MM.1S (cell line): ENCODE data around the gene PLEKHA5.
A peak's percentile ranks its signal among the peaks of the same experiment; 100 is the strongest.

Experiments
- DNase-seq: peaks from one replicate; pipeline ENCODE4 v3.0.0-alpha.2; 2015
- H2AFZ ChIP-seq: fragments of 300-600 bp; sonication (generic); 2 replicates; pipeline ENCODE4 v1.6.0; 2016; ENCODE audit warnings: antibody characterized with exemption, low read length
- H3F3A ChIP-seq: fragments of 300-600 bp; sonication (generic); 2 replicates; pipeline ENCODE4 v1.6.1; 2016; ENCODE audit warnings: mild to moderate bottlenecking, antibody characterized with exemption, low read length, moderate library complexity, mixed read lengths; ENCODE audit not compliant: insufficient read depth
- H3K27ac ChIP-seq: fragments of 300-600 bp; sonication (generic); 2 replicates; pipeline ENCODE4 v1.5.1; 2016; ENCODE audit warnings: mild to moderate bottlenecking, low read length
- H3K27me3 ChIP-seq: fragments of 300-600 bp; sonication (generic); replicated peaks from 2 replicates; pipeline ENCODE4 v1.6.0; 2016; ENCODE audit warnings: low read length; ENCODE audit not compliant: insufficient read depth
- H3K36me3 ChIP-seq: fragments of 300-600 bp; sonication (generic); replicated peaks from 2 replicates; pipeline ENCODE4 v1.6.1; 2016; ENCODE audit warnings: mild to moderate bottlenecking, low read length, mixed read lengths; ENCODE audit not compliant: insufficient read depth
- H3K4me1 ChIP-seq: fragments of 300-600 bp; sonication (generic); 2 replicates; pipeline ENCODE4 v1.6.1; 2016; ENCODE audit warnings: low read length, mixed read lengths
- H3K4me2 ChIP-seq: fragments of 300-600 bp; sonication (generic); 2 replicates; pipeline ENCODE4 v1.6.0; 2016; ENCODE audit warnings: low read depth, low read length
- H3K4me3 ChIP-seq: fragments of 300-600 bp; sonication (generic); 2 replicates; pipeline ENCODE4 v1.5.1; 2016; ENCODE audit warnings: low read length, mixed read lengths
- H3K79me2 ChIP-seq: fragments of 300-600 bp; sonication (generic); 2 replicates; pipeline ENCODE4 v1.6.1; 2016; ENCODE audit warnings: mixed run types, low read length, mixed read lengths
- H3K9ac ChIP-seq: fragments of 300-600 bp; sonication (generic); 2 replicates; pipeline ENCODE4 v1.6.1; 2016; ENCODE audit warnings: low read length, mixed read lengths
- H3K9me2 ChIP-seq: fragments of 300-600 bp; sonication (generic); replicated peaks from 2 replicates; pipeline ENCODE4 v1.6.1; 2016; ENCODE audit warnings: mild to moderate bottlenecking, low read length, mixed read lengths; ENCODE audit not compliant: insufficient read depth
- H3K9me3 ChIP-seq: fragments of 300-600 bp; sonication (generic); replicated peaks from 2 replicates; pipeline ENCODE4 v1.6.1; 2016; ENCODE audit warnings: mild to moderate bottlenecking, low read length, mixed read lengths; ENCODE audit not compliant: insufficient read depth
- H4K20me1 ChIP-seq: fragments of 300-600 bp; sonication (generic); 2 replicates; pipeline ENCODE4 v1.6.1; 2016; ENCODE audit warnings: mild to moderate bottlenecking, low read length, moderate library complexity, mixed read lengths; ENCODE audit not compliant: insufficient read depth
- EZH2 ChIP-seq: fragments of 300-600 bp; sonication (generic); optimal IDR thresholded peaks from 2 replicates; pipeline ENCODE3; 2017; ENCODE audit warnings: low read depth, mild to moderate bottlenecking, antibody characterized with exemption, low read length, mixed read lengths
- EZH2phosphoT487 ChIP-seq: fragments of 300-600 bp; sonication (generic); IDR thresholded peaks from 2 replicates; pipeline ENCODE4 v1.6.1; 2018; ENCODE audit warnings: antibody characterized with exemption, low read length
- TF ChIP-seq, protein P1 (sequence below): fragments of 300-600 bp; sonication (generic); IDR thresholded peaks from 2 replicates; pipeline ENCODE4 v1.5.1; 2016; ENCODE audit warnings: antibody characterized with exemption, low read length, mixed read lengths

Gene PLEKHA5

DNA sequence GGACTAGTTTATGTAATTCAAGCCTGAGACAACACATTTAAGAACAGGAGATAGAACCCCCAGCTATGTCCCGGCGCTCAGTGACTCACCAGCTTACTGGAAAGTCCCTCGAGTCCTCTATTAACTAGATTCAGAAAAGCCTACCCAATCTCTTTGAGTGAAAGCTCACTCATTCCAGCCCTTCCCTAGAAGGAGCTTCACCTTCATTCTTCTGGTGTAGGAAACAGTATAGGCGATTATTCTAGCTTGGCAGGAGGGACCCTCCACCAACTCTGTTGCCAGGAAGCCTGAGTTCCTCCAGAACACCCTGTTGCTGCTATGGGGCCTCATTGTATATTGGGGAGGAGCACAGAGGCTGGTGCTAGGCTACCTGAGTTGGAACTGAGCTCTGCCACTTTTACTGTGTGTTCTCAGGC lies 252.6 kb downstream of the PLEKHA5 start:
- TF ChIP-seq EZH2 (no peak), EZH2phosphoT487 (no peak)
- TF ChIP-seq, protein P1, sequence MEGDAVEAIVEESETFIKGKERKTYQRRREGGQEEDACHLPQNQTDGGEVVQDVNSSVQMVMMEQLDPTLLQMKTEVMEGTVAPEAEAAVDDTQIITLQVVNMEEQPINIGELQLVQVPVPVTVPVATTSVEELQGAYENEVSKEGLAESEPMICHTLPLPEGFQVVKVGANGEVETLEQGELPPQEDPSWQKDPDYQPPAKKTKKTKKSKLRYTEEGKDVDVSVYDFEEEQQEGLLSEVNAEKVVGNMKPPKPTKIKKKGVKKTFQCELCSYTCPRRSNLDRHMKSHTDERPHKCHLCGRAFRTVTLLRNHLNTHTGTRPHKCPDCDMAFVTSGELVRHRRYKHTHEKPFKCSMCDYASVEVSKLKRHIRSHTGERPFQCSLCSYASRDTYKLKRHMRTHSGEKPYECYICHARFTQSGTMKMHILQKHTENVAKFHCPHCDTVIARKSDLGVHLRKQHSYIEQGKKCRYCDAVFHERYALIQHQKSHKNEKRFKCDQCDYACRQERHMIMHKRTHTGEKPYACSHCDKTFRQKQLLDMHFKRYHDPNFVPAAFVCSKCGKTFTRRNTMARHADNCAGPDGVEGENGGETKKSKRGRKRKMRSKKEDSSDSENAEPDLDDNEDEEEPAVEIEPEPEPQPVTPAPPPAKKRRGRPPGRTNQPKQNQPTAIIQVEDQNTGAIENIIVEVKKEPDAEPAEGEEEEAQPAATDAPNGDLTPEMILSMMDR = no peak
- peak; percentile 25 for DNase-seq
- no peak overlapping the region for H3K9ac ChIP-seq
- no peaks in the 10 kb centered on the region for H3K79me2 ChIP-seq
- no peaks in the 10 kb centered on the region for H4K20me1 ChIP-seq
- no peaks in the 10 kb centered on the region for H3F3A ChIP-seq
- H3K27me3 ChIP-seq = no peaks in the 10 kb centered on the region
- no peak overlapping the region for H2AFZ ChIP-seq
- H3K4me1 ChIP-seq = no peaks in the 10 kb centered on the region
- H3K36me3 ChIP-seq = no peaks in the 10 kb centered on the region
- no peak overlapping the region for H3K27ac ChIP-seq
- H3K4me3 ChIP-seq = no peak overlapping the region
- no peaks in the 10 kb centered on the region for H3K9me2 ChIP-seq
- no peak overlapping the region for H3K4me2 ChIP-seq
- no peaks in the 10 kb centered on the region for H3K9me3 ChIP-seq

DNA sequence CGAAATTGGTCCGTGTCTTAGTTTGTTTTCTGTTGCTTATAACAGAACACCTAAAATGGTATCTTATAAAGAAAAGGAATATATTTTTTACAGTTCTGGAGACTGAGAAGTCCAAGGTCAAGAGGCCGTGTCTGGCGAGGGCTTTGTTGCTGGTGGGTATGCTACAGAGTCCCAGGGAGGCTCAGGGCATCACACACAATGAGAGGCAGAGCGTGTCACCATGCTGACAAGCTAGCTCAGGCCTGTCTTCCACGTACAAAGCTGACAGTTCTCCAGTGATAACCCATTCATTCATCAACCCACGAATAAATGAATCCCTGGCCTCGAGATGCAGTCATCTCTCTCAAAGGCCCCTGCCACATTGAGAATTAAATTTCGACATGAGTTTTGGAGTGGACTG lies 253.0 kb downstream of the PLEKHA5 start:
- no peak for DNase-seq
- H3K27ac ChIP-seq = no peak overlapping the region
- H3K4me2 ChIP-seq = no peak overlapping the region
- H3K9me2 ChIP-seq = no peaks in the 10 kb centered on the region
- no peaks in the 10 kb centered on the region for H3F3A ChIP-seq
- H2AFZ ChIP-seq = no peak overlapping the region
- H3K27me3 ChIP-seq = no peaks in the 10 kb centered on the region
- H4K20me1 ChIP-seq = no peaks in the 10 kb centered on the region
- no peaks in the 10 kb centered on the region for H3K79me2 ChIP-seq
- TF ChIP-seq, protein P1 = no peak
- TF ChIP-seq EZH2phosphoT487 = no peak
- TF ChIP-seq EZH2 = no peak
- no peaks in the 10 kb centered on the region for H3K4me1 ChIP-seq
- no peaks in the 10 kb centered on the region for H3K36me3 ChIP-seq
- no peaks in the 10 kb centered on the region for H3K9me3 ChIP-seq
- H3K9ac ChIP-seq = no peak overlapping the region
- H3K4me3 ChIP-seq = no peak overlapping the region

DNA sequence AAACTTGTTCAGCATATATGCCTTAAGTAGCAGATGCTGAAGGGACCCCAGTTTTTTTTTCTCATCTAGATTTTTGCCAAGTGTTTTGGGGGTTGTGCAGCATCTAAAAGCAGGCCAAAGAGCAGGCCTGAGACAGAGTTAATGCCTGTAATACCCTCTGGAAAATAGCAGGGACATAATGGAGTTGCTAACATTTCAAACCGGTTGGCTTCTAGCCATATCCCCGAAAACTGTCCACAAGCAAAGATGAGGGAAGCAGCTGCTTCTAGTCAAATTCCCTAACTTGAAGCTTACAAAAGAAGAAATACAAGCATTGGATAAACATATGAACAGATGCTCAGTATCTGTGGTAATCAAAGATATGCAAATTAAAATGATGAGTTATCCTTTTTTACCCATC lies 257.6 kb downstream of the PLEKHA5 start:
- H3K4me3 ChIP-seq = no peak overlapping the region

More for the DNA sequence above, 257.6 kb downstream of the PLEKHA5 start:
- Histone ChIP-seq H3K4me2 (no peak overlapping the region), H4K20me1 (no peaks in the 10 kb centered on the region), H3K4me1 (no peaks in the 10 kb centered on the region), H3K36me3 (no peaks in the 10 kb centered on the region), H3K9me3 (no peaks in the 10 kb centered on the region), H3F3A (no peaks in the 10 kb centered on the region), H2AFZ (no peak overlapping the region), H3K79me2 (no peaks in the 10 kb centered on the region), H3K9me2 (no peaks in the 10 kb centered on the region), H3K27ac (no peak overlapping the region), H3K27me3 (no peaks in the 10 kb centered on the region), H3K9ac (no peak overlapping the region)
- TF ChIP-seq, protein P1 = no peak
- TF ChIP-seq EZH2 (no peak), EZH2phosphoT487 (no peak)
- DNase-seq = no peak
